ENCODE results near the gene MAP4K4.
"Not testable (repeated sequence)": the region's sequence is repeated elsewhere in the genome, so short reads cannot be mapped to it uniquely, and the experiment has no call there.

The MAP4K4 gene

GRCh38 chr2:101883860-101884259 lies 186.4 kb downstream of the MAP4K4 start:
- DNase-seq, result no peak

- DNase-seq, result no peak
Measured at GRCh38 chr2:101884423-101884822, 186.9 kb downstream of the MAP4K4 start.

- DNase-seq, result no peak
Measured at GRCh38 chr2:101887328-101887727, 189.8 kb downstream of the MAP4K4 start.

GRCh38 chr2:101889460-101890098 lies 192.1 kb downstream of the MAP4K4 start:
- no peak for DNase-seq

GRCh38 chr2:101892377-101892776 lies 194.9 kb downstream of the MAP4K4 start:
- no peak for DNase-seq

GRCh38 chr2:101893681-101894381 lies 196.3 kb downstream of the MAP4K4 start:
- DNase-seq, result no peak

GRCh38 chr2:101895039-101895438 lies 197.5 kb downstream of the MAP4K4 start:
- DNase-seq, result no peak

GRCh38 chr2:101895819-101896322 lies 198.4 kb downstream of the MAP4K4 start:
- no peak for DNase-seq

GRCh38 chr2:101897301-101897700 lies 199.8 kb downstream of the MAP4K4 start:
- no peak for DNase-seq

- no peak for DNase-seq
Measured at GRCh38 chr2:101899265-101899664, 201.8 kb downstream of the MAP4K4 start.

- DNase-seq, result no peak
Measured at GRCh38 chr2:101899871-101900270, 202.4 kb downstream of the MAP4K4 start.

GRCh38 chr2:101900375-101900774 lies 202.9 kb downstream of the MAP4K4 start:
- DNase-seq, result no peak

GRCh38 chr2:101901241-101901640 lies 203.7 kb downstream of the MAP4K4 start:
- no peak for DNase-seq

- no peak for DNase-seq
Measured at GRCh38 chr2:101902169-101902568, 204.7 kb downstream of the MAP4K4 start.

- DNase-seq, result no peak
Measured at GRCh38 chr2:101904916-101905315, 207.4 kb downstream of the MAP4K4 start.

GRCh38 chr2:101905746-101906336 lies 208.3 kb downstream of the MAP4K4 start:
- no peak for DNase-seq

- DNase-seq, result no peak
Measured at GRCh38 chr2:101909760-101910159, 212.3 kb downstream of the MAP4K4 start.

GRCh38 chr2:101912545-101912944 lies 215.0 kb downstream of the MAP4K4 start:
- no peak for DNase-seq

- no peak for DNase-seq
Measured at GRCh38 chr2:101921319-101921952, 223.9 kb downstream of the MAP4K4 start.

- no peak for DNase-seq
Measured at GRCh38 chr2:101921953-101922325, 224.4 kb downstream of the MAP4K4 start.

GRCh38 chr2:101924311-101924710 lies 226.8 kb downstream of the MAP4K4 start:
- DNase-seq, result not testable (repeated sequence)

- no peak for DNase-seq
Measured at GRCh38 chr2:101930019-101930418, 232.5 kb downstream of the MAP4K4 start.

GRCh38 chr2:101930847-101931246 lies 233.3 kb downstream of the MAP4K4 start:
- no peak for DNase-seq

- DNase-seq, result no peak
Measured at GRCh38 chr2:101931402-101931801, 233.9 kb downstream of the MAP4K4 start.

Data from NCI-H2107 (cell line).